ELR (cell line): ENCODE results near the gene YES1.

ENCODE experiments used
- DNase-seq: peaks from one replicate; pipeline ENCODE4 v3.0.0-alpha.2; 2015; ENCODE audit warnings: low read depth

YES1 gene

GRCh38 chr18:811892-812375 lies at the start of gene YES1:
TSS of gene YES1 (minus strand) at chr18:812242. CDS start at chr18:756827, 55,415 bp downstream.
- peak; percentile 82 for DNase-seq

- no peak for DNase-seq
These were observed 45.9 kb upstream of the YES1 start for GRCh38 chr18:857986-858385.

- DNase-seq = no peak
These were observed 41.4 kb upstream of the YES1 start for GRCh38 chr18:853471-853870.

GRCh38 chr18:850960-851359 lies 38.9 kb upstream of the YES1 start:
- no peak for DNase-seq

- no peak for DNase-seq
These were observed 37.0 kb upstream of the YES1 start for GRCh38 chr18:849021-849420.

- no peak for DNase-seq
These were observed 36.2 kb upstream of the YES1 start for GRCh38 chr18:848062-848861.

- peak; percentile 73 for DNase-seq
These were observed 33.2 kb upstream of the YES1 start for GRCh38 chr18:845152-845819.

GRCh38 chr18:841647-842370 lies 29.8 kb upstream of the YES1 start:
- no peak for DNase-seq

- DNase-seq = no peak
These were observed 28.5 kb upstream of the YES1 start for GRCh38 chr18:840516-840915.

GRCh38 chr18:840023-840408 lies 28.0 kb upstream of the YES1 start:
- DNase-seq = no peak

- peak; percentile 82 for DNase-seq
These were observed 27.4 kb upstream of the YES1 start for GRCh38 chr18:839224-840022.

- no peak for DNase-seq
These were observed 25.9 kb upstream of the YES1 start for GRCh38 chr18:837922-838321.

- DNase-seq = no peak
These were observed 22.2 kb upstream of the YES1 start for GRCh38 chr18:834082-834720.

GRCh38 chr18:833197-833596 lies 21.2 kb upstream of the YES1 start:
- DNase-seq = no peak

- peak; percentile 35 for DNase-seq
These were observed 20.1 kb upstream of the YES1 start for GRCh38 chr18:832085-832681.

GRCh38 chr18:830315-830901 lies 18.4 kb upstream of the YES1 start:
- peak; percentile 74 for DNase-seq

GRCh38 chr18:829432-829831 lies 17.4 kb upstream of the YES1 start:
- no peak for DNase-seq

GRCh38 chr18:827093-827677 lies 15.1 kb upstream of the YES1 start:
- DNase-seq = no peak

- peak; percentile 50 for DNase-seq
These were observed 14.0 kb upstream of the YES1 start for GRCh38 chr18:825891-826585.

GRCh38 chr18:824179-824578 lies 12.1 kb upstream of the YES1 start:
- DNase-seq = peak; percentile 36
